22Rv1 (cell line): ENCODE results near the gene RAB30.
"Not testable (repeated sequence)": the region's sequence is repeated elsewhere in the genome, so short reads cannot be mapped to it uniquely, and the experiment has no call there.

Source experiments
- CTCF ChIP-seq: fragments of 450-650 bp; IDR thresholded peaks from 2 replicates; pipeline ENCODE4 v1.5.1; 2017; ENCODE audit warnings: mild to moderate bottlenecking
- ZFX ChIP-seq: fragments of 450-650 bp; IDR thresholded peaks from 2 replicates; pipeline ENCODE4 v1.6.1; 2017; ENCODE audit warnings: antibody characterized with exemption, borderline replicate concordance

- not testable (repeated sequence) for TF ChIP-seq CTCF, ZFX
Measured at GRCh38 chr11:82945041-82945440, 126.7 kb downstream of the RAB30 start.
